Activated CD8-positive, alpha-beta memory T cell treated with anti-CD3 and anti-CD28 coated beads, Interleukin-2, amount 10 ng/mL, durations not matched to agents 7 days and 5 days (primary cell): Measurements from ENCODE around the gene ATRNL1. TPM values are rescaled to one million over a fixed set of nuclear protein-coding genes. Genes with fewer than 3 reads are reported as not detected.
A peak's percentile ranks its signal among the peaks of the same experiment; 100 is the strongest.
"Not testable (repeated sequence)": the region's sequence is repeated elsewhere in the genome, so short reads cannot be mapped to it uniquely, and the experiment has no call there.

ENCODE experiments used
- ATAC-seq: fragments of 150-1000 bp; cut with Tn5 transposase; one replicate; pipeline ENCODE4 v1.10.0; 2021; ENCODE audit warnings: moderate library complexity
- CTCF ChIA-PET: fragments of 350-600 bp; sonication (Branson Sonifier 250); formaldehyde crosslinking; loops from one replicate; lab custom pipeline; 2021; ENCODE audit warnings: antibody characterized with exemption; lab: Charles Lee
- DNase-seq: peaks from one replicate; pipeline ENCODE4 v3.0.0-alpha.2; 2020
- H3K27ac Mint-ChIP-seq: one replicate; pipeline ENCODE4 v1.8.0; 2021; ENCODE audit warnings: mild to moderate bottlenecking, mixed read lengths
- H3K27me3 Mint-ChIP-seq: one replicate; pipeline ENCODE4 v1.8.0; 2021; ENCODE audit warnings: mixed read lengths
- H3K36me3 Mint-ChIP-seq: one replicate; pipeline ENCODE4 v1.8.0; 2021; ENCODE audit warnings: mild to moderate bottlenecking, mixed read lengths
- H3K4me1 Mint-ChIP-seq: one replicate; pipeline ENCODE4 v1.8.0; 2021; ENCODE audit warnings: mixed read lengths
- H3K4me3 Mint-ChIP-seq: one replicate; pipeline ENCODE4 v1.8.0; 2021; ENCODE audit warnings: mild to moderate bottlenecking, moderate library complexity, mixed read lengths
- H3K9me3 Mint-ChIP-seq: one replicate; pipeline ENCODE4 v1.8.0; 2022; ENCODE audit warnings: low read depth, mixed read lengths
- total RNA-seq, 2 experiments: library from RNA; stranded (reverse); gene quantifications; one replicate each; pipeline ENCODE4 v1.2.3, GENCODE V29; 2021

The ATRNL1 gene
- total RNA-seq, 2 experiments from 2014 or later: 0.35 to 0.87 TPM

- H3K27me3 Mint-ChIP-seq: no peaks in the 10 kb centered on the region
- ATAC-seq: no peak
- CTCF ChIA-PET: no interaction called here
These were observed 206.9 kb downstream of the ATRNL1 start for GRCh38 chr10:115300080-115300479.

GRCh38 chr10:115319669-115320068, 226.5 kb downstream of the ATRNL1 start:
- H3K4me3 Mint-ChIP-seq, DNase-seq, H3K9me3 Mint-ChIP-seq, H3K36me3 Mint-ChIP-seq, CTCF ChIA-PET, H3K27ac Mint-ChIP-seq, H3K27me3 Mint-ChIP-seq, ATAC-seq, H3K4me1 Mint-ChIP-seq: not testable (repeated sequence)

More at GRCh38 chr10:115300080-115300479, 206.9 kb downstream of the ATRNL1 start:
- no peaks in the 10 kb centered on the region for H3K36me3 Mint-ChIP-seq
- H3K4me1 Mint-ChIP-seq: no peaks in the 10 kb centered on the region
- H3K9me3 Mint-ChIP-seq: no peaks in the 10 kb centered on the region
- H3K4me3 Mint-ChIP-seq: no peak overlapping the region
- DNase-seq: no peak
- H3K27ac Mint-ChIP-seq: no peak overlapping the region

DNA sequence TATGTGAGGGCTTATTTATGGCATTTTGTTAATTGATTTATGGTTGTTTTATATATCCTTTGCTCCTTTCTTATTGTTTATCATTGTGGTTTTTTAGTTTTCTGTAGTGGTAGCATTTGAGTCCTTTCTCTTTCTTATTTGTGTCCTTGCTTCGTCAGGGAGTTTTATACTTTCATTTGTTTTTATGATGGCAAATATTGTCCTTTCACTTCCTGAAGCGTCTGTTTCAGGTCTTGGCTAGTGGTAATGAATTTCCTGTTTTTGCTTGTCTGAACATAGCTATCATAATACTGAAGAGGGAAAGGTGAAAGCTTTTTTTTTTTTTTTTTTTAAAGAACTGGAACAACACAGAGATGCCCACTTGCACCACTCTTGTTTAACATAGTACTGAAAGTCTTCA, 228.2 kb downstream of the ATRNL1 start:
- H3K27me3 Mint-ChIP-seq: no peaks in the 10 kb centered on the region
- DNase-seq (no peak), ATAC-seq (no peak)
- no peak overlapping the region for H3K27ac Mint-ChIP-seq
- H3K4me1 Mint-ChIP-seq: no peaks in the 10 kb centered on the region
- CTCF ChIA-PET: no interaction called here
- H3K9me3 Mint-ChIP-seq: peaks cover 5% of the 10 kb centered on the region
- no peaks in the 10 kb centered on the region for H3K36me3 Mint-ChIP-seq
- no peak overlapping the region for H3K4me3 Mint-ChIP-seq

GRCh38 chr10:115328331-115328730, 235.2 kb downstream of the ATRNL1 start:
- no peak overlapping the region for H3K27ac Mint-ChIP-seq
- CTCF ChIA-PET: no interaction called here
- peaks cover 5% of the 10 kb centered on the region for H3K9me3 Mint-ChIP-seq
- no peaks in the 10 kb centered on the region for H3K36me3 Mint-ChIP-seq
- H3K4me1 Mint-ChIP-seq: no peaks in the 10 kb centered on the region
- H3K27me3 Mint-ChIP-seq: no peaks in the 10 kb centered on the region
- H3K4me3 Mint-ChIP-seq: no peak overlapping the region
- ATAC-seq (no peak), DNase-seq (no peak)

GRCh38 chr10:115335366-115335765, 242.2 kb downstream of the ATRNL1 start:
- H3K4me3 Mint-ChIP-seq: no peak overlapping the region
- no peaks in the 10 kb centered on the region for H3K4me1 Mint-ChIP-seq
- no peak for ATAC-seq
- H3K27ac Mint-ChIP-seq: no peak overlapping the region
- no peaks in the 10 kb centered on the region for H3K27me3 Mint-ChIP-seq
- no peaks in the 10 kb centered on the region for H3K9me3 Mint-ChIP-seq
- H3K36me3 Mint-ChIP-seq: no peaks in the 10 kb centered on the region
- DNase-seq: no peak
- CTCF ChIA-PET: no interaction called here

- Mint-ChIP-seq H3K9me3 (no peaks in the 10 kb centered on the region), H3K4me3 (no peak overlapping the region), H3K4me1 (no peaks in the 10 kb centered on the region), H3K27me3 (no peaks in the 10 kb centered on the region), H3K27ac (no peak overlapping the region), H3K36me3 (no peaks in the 10 kb centered on the region)
- DNase-seq (no peak), ATAC-seq (peak; percentile 27)
- CTCF ChIA-PET: no interaction called here
These were observed 262.1 kb downstream of the ATRNL1 start for GRCh38 chr10:115355162-115355760.

DNA sequence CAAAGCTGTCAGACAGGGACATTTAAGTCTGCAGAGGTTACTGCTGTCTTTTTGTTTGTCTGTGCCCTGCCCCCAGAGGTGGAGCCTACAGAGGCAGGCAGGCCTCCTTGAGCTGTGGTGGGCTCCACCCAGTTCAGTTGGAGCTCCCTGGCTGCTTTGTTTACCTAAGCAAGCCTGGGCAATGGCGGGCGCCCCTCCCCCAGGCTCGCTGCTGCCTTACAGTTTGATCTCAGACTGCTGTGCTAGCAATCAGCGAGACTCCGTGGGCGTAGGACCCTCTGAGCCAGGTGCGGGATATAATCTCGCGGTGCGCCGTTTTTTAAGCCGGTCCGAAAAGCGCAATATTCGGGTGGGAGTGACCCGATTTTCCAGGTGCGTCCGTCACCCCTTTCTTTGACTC, 274.8 kb downstream of the ATRNL1 start:
- H3K27me3 Mint-ChIP-seq, H3K9me3 Mint-ChIP-seq, H3K27ac Mint-ChIP-seq, H3K4me1 Mint-ChIP-seq, H3K36me3 Mint-ChIP-seq, ATAC-seq, DNase-seq, CTCF ChIA-PET, H3K4me3 Mint-ChIP-seq: not testable (repeated sequence)

- Mint-ChIP-seq H3K4me1 (no peaks in the 10 kb centered on the region), H3K36me3 (no peaks in the 10 kb centered on the region), H3K27ac (no peak overlapping the region), H3K9me3 (peaks cover 6% of the 10 kb centered on the region), H3K27me3 (no peaks in the 10 kb centered on the region), H3K4me3 (no peak overlapping the region)
- CTCF ChIA-PET: no interaction called here
- DNase-seq (no peak), ATAC-seq (no peak)
These were observed 285.9 kb downstream of the ATRNL1 start for GRCh38 chr10:115379064-115379463.

DNA sequence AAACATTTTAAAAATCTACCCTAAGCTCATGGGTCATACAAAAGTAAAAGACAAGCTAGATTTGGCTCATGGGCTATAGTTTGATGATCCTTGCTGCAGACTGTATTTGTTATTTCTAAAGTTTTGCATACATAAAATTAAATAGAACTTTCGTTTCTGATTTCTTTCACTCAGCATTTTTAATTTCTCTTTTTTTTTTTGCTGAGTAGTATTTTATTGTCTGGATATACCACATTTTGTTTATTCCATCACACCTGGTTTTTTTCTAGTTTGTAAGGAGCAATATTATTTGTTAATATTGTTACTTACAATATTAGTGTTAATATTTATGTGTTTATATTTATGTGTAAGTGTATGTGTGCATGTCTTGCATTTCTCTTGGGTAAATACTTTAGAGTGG, 291.5 kb downstream of the ATRNL1 start:
- H3K27ac Mint-ChIP-seq: no peak overlapping the region
- H3K4me3 Mint-ChIP-seq: no peak overlapping the region
- peaks cover 4% of the 10 kb centered on the region for H3K9me3 Mint-ChIP-seq
- no peak for DNase-seq
- no peaks in the 10 kb centered on the region for H3K36me3 Mint-ChIP-seq
- no peak for ATAC-seq
- no peaks in the 10 kb centered on the region for H3K27me3 Mint-ChIP-seq
- CTCF ChIA-PET: no interaction called here
- H3K4me1 Mint-ChIP-seq: no peaks in the 10 kb centered on the region

- ATAC-seq (no peak), DNase-seq (no peak)
- Mint-ChIP-seq H3K36me3 (no peaks in the 10 kb centered on the region), H3K9me3 (peaks cover 2% of the 10 kb centered on the region), H3K4me1 (no peaks in the 10 kb centered on the region), H3K27ac (no peak overlapping the region), H3K27me3 (no peaks in the 10 kb centered on the region), H3K4me3 (no peak overlapping the region)
- CTCF ChIA-PET: no interaction called here
These were observed 297.4 kb downstream of the ATRNL1 start for GRCh38 chr10:115390607-115391006.

- H3K27me3 Mint-ChIP-seq: no peaks in the 10 kb centered on the region
These were observed 304.9 kb downstream of the ATRNL1 start for GRCh38 chr10:115398026-115398425.

GRCh38 chr10:115402699-115403098, 309.5 kb downstream of the ATRNL1 start:
- CTCF ChIA-PET: no interaction called here
- Mint-ChIP-seq H3K4me1 (no peaks in the 10 kb centered on the region), H3K36me3 (no peaks in the 10 kb centered on the region), H3K27me3 (no peaks in the 10 kb centered on the region), H3K4me3 (no peak overlapping the region), H3K9me3 (peaks cover 7% of the 10 kb centered on the region), H3K27ac (no peak overlapping the region)
- DNase-seq (no peak), ATAC-seq (no peak)

More at GRCh38 chr10:115398026-115398425, 304.9 kb downstream of the ATRNL1 start:
- Mint-ChIP-seq H3K4me1 (no peaks in the 10 kb centered on the region), H3K4me3 (no peak overlapping the region), H3K27ac (no peak overlapping the region), H3K9me3 (peaks cover 2% of the 10 kb centered on the region), H3K36me3 (no peaks in the 10 kb centered on the region)
- no peak for ATAC-seq
- CTCF ChIA-PET: no interaction called here
- no peak for DNase-seq

DNA sequence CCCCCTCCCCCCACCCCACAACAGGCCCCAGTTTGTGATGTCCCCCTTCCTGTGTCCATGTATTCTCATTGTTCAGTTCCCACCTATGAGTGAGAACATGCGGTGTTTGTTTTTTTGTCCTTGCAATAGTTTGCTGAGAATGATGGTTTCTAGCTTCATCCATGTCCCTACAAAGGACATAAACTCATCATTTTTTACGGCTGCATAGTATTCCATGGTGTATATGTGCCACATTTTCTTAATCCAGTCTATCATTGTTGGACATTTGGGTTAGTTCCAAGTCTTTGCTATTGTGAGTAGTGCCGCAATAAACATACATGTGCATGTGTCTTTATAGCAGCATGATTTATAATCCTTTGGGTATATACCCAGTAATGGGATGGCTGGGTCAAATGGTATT, 312.7 kb downstream of the ATRNL1 start:
- ATAC-seq, H3K36me3 Mint-ChIP-seq, H3K9me3 Mint-ChIP-seq, H3K27ac Mint-ChIP-seq, H3K27me3 Mint-ChIP-seq, CTCF ChIA-PET, H3K4me3 Mint-ChIP-seq, H3K4me1 Mint-ChIP-seq, DNase-seq: not testable (repeated sequence)

GRCh38 chr10:115409347-115409746, 316.2 kb downstream of the ATRNL1 start:
- ATAC-seq (no peak), DNase-seq (no peak)
- Mint-ChIP-seq H3K36me3 (peaks cover 2% of the 10 kb centered on the region), H3K27me3 (no peaks in the 10 kb centered on the region), H3K4me3 (no peak overlapping the region), H3K4me1 (no peaks in the 10 kb centered on the region), H3K27ac (no peak overlapping the region), H3K9me3 (peaks cover 4% of the 10 kb centered on the region)
- CTCF ChIA-PET: no interaction called here
